ENCODE data around the gene RSPO1.

- TF ChIP-seq RXRA (IDR thresholded peaks at IDR 0.05) (no peak), SP1 (IDR thresholded peaks at IDR 0.05) (no peak), TAF1 (conservative IDR thresholded peaks at IDR 0.05) (no peak), CTCF (IDR thresholded peaks at IDR 0.05; ENCODE audit: low read depth, low read length, missing input control) (no peak), ZBTB33 (IDR thresholded peaks at IDR 0.05) (no peak), NR2F2 (IDR thresholded peaks at IDR 0.05) (no peak), RAD21 (IDR thresholded peaks at IDR 0.05) (no peak)
Measured at GRCh38 chr1:37671261-37671660, 36.6 kb upstream of the RSPO1 start.

All from liver (tissue), 3 donors.